Activated effector memory CD4-positive, alpha-beta T cell treated with anti-CD3 and anti-CD28 coated beads, Interleukin-2, amount 50 U/mL, for 16 hours (primary cell): ENCODE measurements around the gene MYO1D.
"Not testable (repeated sequence)": the region's sequence is repeated elsewhere in the genome, so short reads cannot be mapped to it uniquely, and the experiment has no call there.

Source experiments
- DNase-seq: peaks from one replicate; pipeline ENCODE4 v3.0.0-alpha.2; 2020

Gene MYO1D

GRCh38 chr17:32876417-32877163 is at the start of gene MYO1D:
Gene MYO1D (minus strand): TSS chr17:32877124. CDS start chr17:32876872, 252 bp downstream.
- DNase-seq: peak; percentile 90

- DNase-seq: no peak
Observed at GRCh38 chr17:32926183-32926582, 49.3 kb upstream of the MYO1D start.

- not testable (repeated sequence) for DNase-seq
Observed at GRCh38 chr17:32923905-32924304, 47.0 kb upstream of the MYO1D start.

GRCh38 chr17:32921017-32921416 is 44.1 kb upstream of the MYO1D start:
- DNase-seq: no peak

GRCh38 chr17:32920293-32920692 is 43.4 kb upstream of the MYO1D start:
- no peak for DNase-seq

- DNase-seq: not testable (repeated sequence)
Observed at GRCh38 chr17:32919876-32920275, 43.0 kb upstream of the MYO1D start.

- DNase-seq: no peak
Observed at GRCh38 chr17:32917842-32918241, 40.9 kb upstream of the MYO1D start.

- DNase-seq: no peak
Observed at GRCh38 chr17:32917081-32917480, 40.2 kb upstream of the MYO1D start.

- DNase-seq: no peak
Observed at GRCh38 chr17:32916134-32916533, 39.2 kb upstream of the MYO1D start.

- DNase-seq: no peak
Observed at GRCh38 chr17:32915245-32915644, 38.3 kb upstream of the MYO1D start.

GRCh38 chr17:32914181-32914580 is 37.3 kb upstream of the MYO1D start:
- no peak for DNase-seq

- no peak for DNase-seq
Observed at GRCh38 chr17:32913593-32913992, 36.7 kb upstream of the MYO1D start.

GRCh38 chr17:32912218-32912897 is 35.4 kb upstream of the MYO1D start:
- DNase-seq: no peak

GRCh38 chr17:32910769-32911168 is 33.8 kb upstream of the MYO1D start:
- DNase-seq: no peak

- DNase-seq: peak; percentile 74
Observed at GRCh38 chr17:32909787-32910369, 33.0 kb upstream of the MYO1D start.

GRCh38 chr17:32907583-32907982 is 30.7 kb upstream of the MYO1D start:
- no peak for DNase-seq

- no peak for DNase-seq
Observed at GRCh38 chr17:32904891-32905290, 28.0 kb upstream of the MYO1D start.

- DNase-seq: no peak
Observed at GRCh38 chr17:32903774-32904673, 27.1 kb upstream of the MYO1D start.

- DNase-seq: no peak
Observed at GRCh38 chr17:32901743-32902142, 24.8 kb upstream of the MYO1D start.

- DNase-seq: no peak
Observed at GRCh38 chr17:32899236-32900013, 22.5 kb upstream of the MYO1D start.

GRCh38 chr17:32896647-32897258 is 19.8 kb upstream of the MYO1D start:
- no peak for DNase-seq

- no peak for DNase-seq
Observed at GRCh38 chr17:32894245-32894644, 17.3 kb upstream of the MYO1D start.
